ENCODE measurements around the gene TESK2.

Gene TESK2

GRCh38 chr1:45302505-45303150, 188.3 kb downstream of the TESK2 start:
- ATAC-seq = no peak

GRCh38 chr1:45300669-45300997, 190.3 kb downstream of the TESK2 start:
- ATAC-seq = no peak

GRCh38 chr1:45299981-45300668, 190.8 kb downstream of the TESK2 start:
- peak in 1 of 2 donors; percentile 9 for ATAC-seq

- no peak for ATAC-seq
These were observed 191.7 kb downstream of the TESK2 start for GRCh38 chr1:45299296-45299695.

- ATAC-seq = no peak
These were observed 193.2 kb downstream of the TESK2 start for GRCh38 chr1:45297666-45298356.

Measured in activated CD4-positive, CD25-positive, alpha-beta regulatory T cell treated with anti-CD3 and anti-CD28 coated beads, Interleukin-2, amount 50 U/mL, for 24 hours (primary cell).